Spleen (tissue), 3 donors: ENCODE measurements around the gene BACH2.

Experiments
- POLR2A ChIP-seq, 3 donors: fragments of 450-650 bp; IDR thresholded peaks; one replicate each; pipeline ENCODE4 v1.5.1; 2017; ENCODE audit warnings: antibody characterized with exemption in 3 of 3, mild to moderate bottlenecking in 1 of 3
- POLR2AphosphoS5 ChIP-seq, 3 donors: sonication (generic); formaldehyde crosslinking; IDR thresholded peaks; one replicate each; pipeline ENCODE4 v1.5.1; 2017; ENCODE audit warnings: antibody characterized with exemption in 3 of 3

DNA sequence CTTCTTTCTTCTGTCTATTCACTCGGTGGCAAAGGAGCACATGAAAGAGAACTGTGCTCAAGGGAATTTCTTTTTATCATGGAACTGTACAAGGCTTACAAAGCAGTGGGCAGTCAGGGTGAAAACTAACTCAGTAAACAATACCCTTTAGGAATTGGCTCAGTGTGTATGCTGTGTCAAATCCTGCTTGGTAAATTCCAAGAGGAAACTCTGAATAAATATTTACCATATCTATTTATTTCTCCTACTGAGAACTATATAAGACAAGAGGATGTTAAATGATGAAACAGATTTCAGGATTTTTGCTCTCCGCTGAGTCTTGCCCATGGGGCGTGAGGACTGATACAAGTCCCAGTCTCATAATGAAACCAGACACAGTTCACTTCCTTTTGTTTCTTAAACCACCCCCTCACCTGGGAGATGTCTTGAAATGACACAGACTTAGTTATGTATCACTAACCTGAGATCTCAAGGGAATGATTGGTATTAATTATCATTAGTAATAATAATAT, 188.8 kb downstream of the BACH2 start:
- TF ChIP-seq POLR2A (IDR thresholded peaks at IDR 0.05) = no peak
- no peak for TF ChIP-seq POLR2AphosphoS5 (IDR thresholded peaks at IDR 0.05)
